HG03066 (cell line): ENCODE results near the gene ADAMTSL1.

Experiments used
- ATAC-seq: cut with Tn5 transposase; IDR thresholded peaks from one replicate; pipeline ENCODE4 v1.9.1; 2021; ENCODE audit warnings: low read depth; ENCODE audit not compliant: unreplicated experiment

ADAMTSL1 gene

GRCh38 chr9:18495065-18495464 is 21.1 kb downstream of the ADAMTSL1 start:
- ATAC-seq: no peak

- ATAC-seq: no peak
Observed at GRCh38 chr9:18496256-18497000, 22.5 kb downstream of the ADAMTSL1 start.

- ATAC-seq: no peak
Observed at GRCh38 chr9:18499062-18499461, 25.1 kb downstream of the ADAMTSL1 start.

- no peak for ATAC-seq
Observed at GRCh38 chr9:18499980-18500379, 26.0 kb downstream of the ADAMTSL1 start.

- ATAC-seq: no peak
Observed at GRCh38 chr9:18500451-18500850, 26.5 kb downstream of the ADAMTSL1 start.

GRCh38 chr9:18501949-18502348 is 28.0 kb downstream of the ADAMTSL1 start:
- ATAC-seq: no peak

- ATAC-seq: no peak
Observed at GRCh38 chr9:18502546-18502945, 28.6 kb downstream of the ADAMTSL1 start.

- ATAC-seq: no peak
Observed at GRCh38 chr9:18504707-18505106, 30.8 kb downstream of the ADAMTSL1 start.

- ATAC-seq: no peak
Observed at GRCh38 chr9:18507151-18507550, 33.2 kb downstream of the ADAMTSL1 start.

GRCh38 chr9:18516514-18516913 is 42.6 kb downstream of the ADAMTSL1 start:
- no peak for ATAC-seq

GRCh38 chr9:18516965-18517364 is 43.0 kb downstream of the ADAMTSL1 start:
- no peak for ATAC-seq

- ATAC-seq: no peak
Observed at GRCh38 chr9:18520416-18521047, 46.6 kb downstream of the ADAMTSL1 start.

GRCh38 chr9:18526685-18527084 is 52.7 kb downstream of the ADAMTSL1 start:
- no peak for ATAC-seq

- ATAC-seq: no peak
Observed at GRCh38 chr9:18531136-18532065, 57.4 kb downstream of the ADAMTSL1 start.

GRCh38 chr9:18534611-18535010 is 60.7 kb downstream of the ADAMTSL1 start:
- no peak for ATAC-seq

GRCh38 chr9:18536554-18536953 is 62.6 kb downstream of the ADAMTSL1 start:
- ATAC-seq: no peak

GRCh38 chr9:18539203-18539693 is 65.3 kb downstream of the ADAMTSL1 start:
- no peak for ATAC-seq

GRCh38 chr9:18542837-18543405 is 69.0 kb downstream of the ADAMTSL1 start:
- no peak for ATAC-seq

- no peak for ATAC-seq
Observed at GRCh38 chr9:18543406-18544192, 69.6 kb downstream of the ADAMTSL1 start.

- ATAC-seq: no peak
Observed at GRCh38 chr9:18544456-18544855, 70.5 kb downstream of the ADAMTSL1 start.
